HepG2 (cell line): ENCODE data around the gene GMPR. TPM values are rescaled to one million over a fixed set of nuclear protein-coding genes. Genes with fewer than 3 reads are reported as not detected.

Experiments used
- ATAC-seq: fragments of 200-7000 bp; cut with Tn5 transposase; 3 replicates; pipeline ENCODE4 v1.9.1; 2020; ENCODE audit warnings: mild to moderate bottlenecking, moderate library complexity
- BruUV-seq: library from RNA; stranded (reverse); fragments of 400-500 nt; replicated peaks from 2 replicates; lab custom pipeline; 2021; lab: Mats Ljungman, UMichigan
- CTCF ChIA-PET: fragments of 300-600 bp; formaldehyde crosslinking; extraction: SDS; loops from one replicate; lab custom pipeline; 2021; ENCODE audit warnings: low total read pairs, inconsistent platforms, low intra/inter-chr PET ratio; lab: Yijun Ruan, JAX
- POLR2A ChIA-PET: fragments of 350-600 bp; sonication (Branson Sonifier 250); formaldehyde crosslinking; loops from one replicate; lab custom pipeline; 2020; ENCODE audit warnings: antibody characterized with exemption, inconsistent platforms; lab: Yijun Ruan, JAX
- DNase-seq: peaks from one replicate; pipeline ENCODE4 v3.0.0-alpha.2; 2015; ENCODE audit warnings: low spot score
- FAIRE-seq: peaks from 3 replicates; lab custom pipeline; 2011; peaks lifted over from hg19 to GRCh38; lab: Jason Lieb, UNC
- H2AFZ ChIP-seq: one replicate; pipeline ENCODE4 v1.6.1; 2011; ENCODE audit warnings: low read length, inconsistent platforms
- H3K27ac ChIP-seq: fragments of 300-600 bp; 3 replicates; pipeline ENCODE4 v1.8.0; 2011; ENCODE audit warnings: mixed run types, mild to moderate bottlenecking, mixed read lengths, low read length, inconsistent platforms; ENCODE audit not compliant: insufficient read depth; ENCODE audit errors: extremely low read length
- H3K27me3 ChIP-seq, 2 experiments: fragments of 200-600 bp in 1 of 2; 2 replicates in 1 of 2; 3 replicates in 1 of 2; pipeline versions ENCODE4 v1.6.0 to v1.8.0; 2011; ENCODE audit warnings: low read length in 2 of 2, mild to moderate bottlenecking in 2 of 2, moderate library complexity in 2 of 2, inconsistent platforms in 1 of 2; ENCODE audit not compliant: insufficient read depth in 2 of 2, control insufficient read depth in 1 of 2
- H3K36me3 ChIP-seq, 2 experiments: fragments of 200-600 bp in 1 of 2; replicated peaks in 1 of 2; 2 replicates in 1 of 2; 3 replicates in 1 of 2; pipeline versions ENCODE4 v1.5.1 to v1.8.0; 2011; ENCODE audit warnings: low read length in 2 of 2, inconsistent platforms in 1 of 2; ENCODE audit not compliant: insufficient read depth in 2 of 2, control insufficient read depth in 1 of 2
- H3K4me1 ChIP-seq: 2 replicates; pipeline ENCODE4 v1.5.1; 2012; ENCODE audit warnings: low read length, inconsistent platforms; ENCODE audit not compliant: insufficient read depth
- H3K4me2 ChIP-seq: 2 replicates; pipeline ENCODE4 v1.6.0; 2011; ENCODE audit warnings: low read depth, low read length, inconsistent platforms
- H3K4me3 ChIP-seq, 3 experiments: fragments of 200-600 bp in 1 of 3; sonication (generic), shearing (Covaris generic) in 1 of 3; replicated peaks in 1 of 3; 2 replicates each; pipeline ENCODE4 v1.5.1; 2011 to 2016; ENCODE audit warnings: low read length in 3 of 3, inconsistent platforms in 2 of 3, low read depth in 2 of 3, mild to moderate bottlenecking in 2 of 3, control low read depth in 1 of 3, mixed read lengths in 1 of 3; ENCODE audit not compliant: insufficient read depth in 1 of 3
- H3K79me2 ChIP-seq: one replicate; pipeline ENCODE4 v1.6.1; 2011; ENCODE audit warnings: low read length, inconsistent platforms; ENCODE audit not compliant: insufficient read depth
- H3K9ac ChIP-seq: 2 replicates; pipeline ENCODE4 v1.6.0; 2011; ENCODE audit warnings: mild to moderate bottlenecking, low read depth, low read length, inconsistent platforms; ENCODE audit not compliant: insufficient read depth
- H3K9me3 ChIP-seq: 2 replicates; pipeline ENCODE4 v1.5.1; 2012; ENCODE audit warnings: mild to moderate bottlenecking, low read length
- H4K20me1 ChIP-seq: 2 replicates; pipeline ENCODE4 v1.6.0; 2011; ENCODE audit warnings: inconsistent platforms, mild to moderate bottlenecking, low read length, moderate library complexity; ENCODE audit not compliant: insufficient read depth
- MTA1 ChIP-seq: sonication (generic); formaldehyde crosslinking; IDR thresholded peaks from 2 replicates; pipeline ENCODE4 v1.4.0; 2020; ENCODE audit warnings: missing genetic modification reagents, mild to moderate bottlenecking, borderline replicate concordance
- WGBS: methylation state at CpG from one replicate; pipeline ENCODE4 v1.1.6; 2017; ENCODE audit warnings: low lambda C conversion rate; 5-methylcytosine and 5-hydroxymethylcytosine counted together
- in situ Hi-C: cut with HindIII; loops from 2 replicates; pipeline ENCODE4 v1.10.0; 2017; ENCODE audit warnings: low pct_unique_long_range_greater_than_20kb; ENCODE audit not compliant: extremely low pct_ligation_motif_present
- intact Hi-C: fragments of 100-400 bp; cut with micrococcal nuclease; formaldehyde crosslinking; loops from one replicate; pipeline ENCODE4 v1.10.0; 2022; ENCODE audit not compliant: unreplicated experiment
- polyA plus RNA-seq, 8 experiments: library from polyadenylated mRNA; depleted of rRNA in 3 of 8; stranded (reverse) in 7 of 8; unstranded in 1 of 8; fragments of >200 nt; fragmentation: Illumina TruSeq in 4 of 8; extraction: Trizol in 4 of 8; gene quantifications; 2 replicates each; pipeline versions ENCODE4 v1.2.1 to v1.2.3, GENCODE V29; 2011 to 2016; ENCODE audit warnings: low read depth in 4 of 8, missing spikeins in 1 of 8, mixed read lengths in 1 of 8; ENCODE audit not compliant: insufficient read depth in 1 of 8
- total RNA-seq, 5 experiments: library from RNA; depleted of rRNA; stranded (reverse); fragments of >200 nt; fragmentation: Illumina TruSeq; extraction: Trizol; gene quantifications; 2 replicates each; pipeline ENCODE4 v1.2.3, GENCODE V29; 2016; ENCODE audit warnings: low read depth in 1 of 5
- TF ChIP-seq, protein P1 (sequence below): sonication (generic); formaldehyde crosslinking; IDR thresholded peaks from 2 replicates; pipeline ENCODE4 v1.4.0; 2020; ENCODE audit warnings: missing genetic modification reagents, mild to moderate bottlenecking, borderline replicate concordance

Gene GMPR
- total and polyA plus RNA-seq, 2 of the 13 experiments (the other 11 are each of a cell fraction or from before 2014, with no cell fraction given), result not detected

DNA sequence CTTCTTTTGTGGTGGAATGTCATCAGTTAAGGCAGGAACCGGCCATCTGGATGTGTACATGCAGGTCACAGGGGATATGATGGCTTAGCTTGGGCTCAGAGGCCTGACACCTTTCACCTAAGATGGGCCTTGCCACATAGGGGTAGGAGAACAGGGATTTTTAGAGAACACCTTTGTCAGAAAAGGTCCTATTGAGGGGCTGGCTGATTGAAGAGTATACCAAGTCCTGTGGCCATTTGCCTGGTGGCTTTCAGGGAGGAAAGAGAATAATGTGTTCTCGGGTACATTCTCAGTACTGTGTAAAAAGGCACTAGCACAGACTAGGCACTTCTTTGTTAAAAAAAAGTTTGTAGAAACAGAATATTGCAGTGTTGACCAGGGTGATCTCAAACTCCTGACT, 26.4 kb downstream of the GMPR start:
- Histone ChIP-seq H3K27me3 (peaks cover 6 to 24% of the 10 kb centered on the region in 2 experiments; a peak in 3 of 5 replicates), H3K27ac (no peak overlapping the region), H3K4me2 (no peak overlapping the region), H2AFZ (no peak overlapping the region), H3K36me3 (no peaks in the 10 kb centered on the region), H3K9ac (no peak overlapping the region), H3K9me3 (no peaks in the 10 kb centered on the region), H3K4me3 (no peak overlapping the region), H3K4me1 (no peaks in the 10 kb centered on the region), H4K20me1 (no peaks in the 10 kb centered on the region), H3K79me2 (no peaks in the 10 kb centered on the region)
- DNase-seq, result no peak
- TF ChIP-seq MTA1, result no peak
- TF ChIP-seq, protein P1, sequence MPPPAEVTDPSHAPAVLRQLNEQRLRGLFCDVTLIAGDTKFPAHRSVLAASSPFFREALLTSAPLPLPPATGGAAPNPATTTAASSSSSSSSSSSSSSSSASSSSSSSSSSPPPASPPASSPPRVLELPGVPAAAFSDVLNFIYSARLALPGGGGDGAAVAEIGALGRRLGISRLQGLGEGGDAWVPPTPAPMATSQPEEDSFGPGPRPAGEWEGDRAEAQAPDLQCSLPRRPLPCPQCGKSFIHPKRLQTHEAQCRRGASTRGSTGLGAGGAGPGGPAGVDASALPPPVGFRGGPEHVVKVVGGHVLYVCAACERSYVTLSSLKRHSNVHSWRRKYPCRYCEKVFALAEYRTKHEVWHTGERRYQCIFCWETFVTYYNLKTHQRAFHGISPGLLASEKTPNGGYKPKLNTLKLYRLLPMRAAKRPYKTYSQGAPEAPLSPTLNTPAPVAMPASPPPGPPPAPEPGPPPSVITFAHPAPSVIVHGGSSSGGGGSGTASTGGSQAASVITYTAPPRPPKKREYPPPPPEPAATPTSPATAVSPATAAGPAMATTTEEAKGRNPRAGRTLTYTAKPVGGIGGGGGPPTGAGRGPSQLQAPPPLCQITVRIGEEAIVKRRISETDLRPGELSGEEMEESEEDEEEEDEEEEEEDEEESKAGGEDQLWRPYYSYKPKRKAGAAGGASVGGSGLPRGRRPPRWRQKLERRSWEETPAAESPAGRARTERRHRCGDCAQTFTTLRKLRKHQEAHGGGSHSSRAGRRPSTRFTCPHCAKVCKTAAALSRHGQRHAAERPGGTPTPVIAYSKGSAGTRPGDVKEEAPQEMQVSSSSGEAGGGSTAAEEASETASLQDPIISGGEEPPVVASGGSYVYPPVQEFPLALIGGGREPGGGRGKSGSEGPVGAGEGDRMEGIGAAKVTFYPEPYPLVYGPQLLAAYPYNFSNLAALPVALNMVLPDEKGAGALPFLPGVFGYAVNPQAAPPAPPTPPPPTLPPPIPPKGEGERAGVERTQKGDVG (CRISPR knock-in tag), result no peak
- ChIA-PET POLR2A (no interaction called here), CTCF (no interaction called here)
- no peak for ATAC-seq
- BruUV-seq, result no TSS peak
- no peak for FAIRE-seq
- WGBS, result 3% methylated on average over 2 of the region's 2 CpGs
- in situ Hi-C loops (no loop called here), intact Hi-C loops (no loop called here)
